GM12878 (cell line): ENCODE measurements around the gene WWTR1. TPM values are rescaled to one million over a fixed set of nuclear protein-coding genes. Genes with fewer than 3 reads are reported as not detected.
A peak's percentile ranks its signal among the peaks of the same experiment; 100 is the strongest.

ENCODE experiments used
- ATAC-seq: fragments of 200-7000 bp; cut with Tn5 transposase; 3 replicates; pipeline ENCODE4 v1.9.1; 2020; ENCODE audit warnings: mild to moderate bottlenecking, moderate library complexity
- BruUV-seq: library from RNA; stranded (reverse); fragments of 400-500 nt; replicated peaks from 2 replicates; lab custom pipeline; 2021; lab: Mats Ljungman, UMichigan
- CTCF ChIA-PET: fragments of 300-600 bp; sonication (Branson Sonifier 250); formaldehyde crosslinking; extraction: SDS; loops from one replicate; lab custom pipeline; 2021; ENCODE audit warnings: inconsistent platforms; lab: Yijun Ruan, JAX
- POLR2A ChIA-PET: fragments of 350-600 bp; formaldehyde crosslinking; extraction: SDS; loops from one replicate; lab custom pipeline; 2021; ENCODE audit warnings: inconsistent platforms; lab: Charles Lee
- RAD21 ChIA-PET: fragments of 300-600 bp; sonication (Branson Sonifier 250); formaldehyde crosslinking; loops from one replicate; lab custom pipeline; 2023; ENCODE audit warnings: antibody characterized with exemption; ENCODE audit not compliant: unreplicated experiment; lab: Charles Lee
- SMC1A ChIA-PET: fragments of 300-600 bp; sonication (Branson Sonifier 250); formaldehyde crosslinking; loops from one replicate; lab custom pipeline; 2023; ENCODE audit not compliant: unreplicated experiment, uncharacterized antibody; lab: Charles Lee
- DNase-seq: peaks from one replicate; pipeline ENCODE4 v3.0.0-alpha.2; 2011; ENCODE audit warnings: low read depth, low spot score
- FAIRE-seq: peaks from 3 replicates; lab custom pipeline; 2011; peaks lifted over from hg19 to GRCh38; lab: Jason Lieb, UNC
- H2AFZ ChIP-seq: 2 replicates; pipeline ENCODE4 v1.6.0; 2011; ENCODE audit warnings: low read depth, low read length, control low read depth; ENCODE audit not compliant: control insufficient read depth
- H3K27ac ChIP-seq: 2 replicates; pipeline ENCODE4 v1.5.1; 2011; ENCODE audit warnings: control low read depth; ENCODE audit not compliant: control insufficient read depth, insufficient read depth
- H3K27me3 ChIP-seq, 2 experiments: replicated peaks in 1 of 2; 2 replicates each; pipeline versions ENCODE4 v1.6.0 to v1.6.1; 2011; ENCODE audit warnings: low read length in 1 of 2; ENCODE audit not compliant: control insufficient read depth in 2 of 2, insufficient read depth in 2 of 2
- H3K36me3 ChIP-seq, 2 experiments: 2 replicates each; pipeline ENCODE4 v1.5.1; 2011; ENCODE audit warnings: low read length in 1 of 2; ENCODE audit not compliant: control insufficient read depth in 2 of 2, insufficient read depth in 2 of 2
- H3K4me1 ChIP-seq: 2 replicates; pipeline ENCODE4 v1.6.1; 2011; ENCODE audit warnings: mild to moderate bottlenecking, low read length, moderate library complexity, mixed read lengths; ENCODE audit not compliant: control insufficient read depth, insufficient read depth
- H3K4me2 ChIP-seq: 2 replicates; pipeline ENCODE4 v1.6.0; 2011; ENCODE audit warnings: control low read depth; ENCODE audit not compliant: control insufficient read depth, insufficient read depth
- H3K4me3 ChIP-seq: fragments of 200-600 bp; sonication (generic); 2 replicates; pipeline ENCODE4 v1.5.1; 2016
- H3K79me2 ChIP-seq: 2 replicates; pipeline ENCODE4 v1.6.0; 2011; ENCODE audit warnings: low read length; ENCODE audit not compliant: control insufficient read depth, insufficient read depth
- H3K9ac ChIP-seq: 2 replicates; pipeline ENCODE4 v1.8.0; 2011; ENCODE audit warnings: low read length, control low read depth, mixed read lengths; ENCODE audit not compliant: control insufficient read depth, insufficient read depth
- H3K9me3 ChIP-seq: replicated peaks from 3 replicates; pipeline ENCODE4 v1.5.1; 2011; ENCODE audit warnings: mild to moderate bottlenecking, low read length; ENCODE audit not compliant: control insufficient read depth, insufficient read depth
- H4K20me1 ChIP-seq: 2 replicates; pipeline ENCODE4 v1.6.0; 2011; ENCODE audit not compliant: control insufficient read depth, insufficient read depth
- ATF7 ChIP-seq: fragments of 450-650 bp; IDR thresholded peaks from 2 replicates; pipeline ENCODE4 v1.6.1; 2016; ENCODE audit warnings: low read depth, mild to moderate bottlenecking
- BACH1 ChIP-seq: fragments of 450-650 bp; IDR thresholded peaks from 2 replicates; pipeline ENCODE4 v1.6.1; 2017; ENCODE audit warnings: mild to moderate bottlenecking, borderline replicate concordance
- BCL11A ChIP-seq: IDR thresholded peaks from 2 replicates; pipeline ENCODE4 v1.6.1; 2011; ENCODE audit warnings: low read depth, low read length
- CBX3 ChIP-seq: fragments of 200-600 bp; sonication (generic); IDR thresholded peaks from 2 replicates; pipeline ENCODE4 v1.6.1; 2016; ENCODE audit warnings: low read depth, borderline replicate concordance
- FOS ChIP-seq: IDR thresholded peaks from 3 replicates; pipeline ENCODE4 v1.6.1; 2011; ENCODE audit warnings: borderline replicate concordance; ENCODE audit not compliant: insufficient read length; ENCODE audit errors: extremely low read depth
- HDAC6 ChIP-seq: fragments of 200-600 bp; sonication (generic); IDR thresholded peaks from one replicate; pipeline ENCODE4 v1.8.0; 2017; ENCODE audit warnings: antibody characterized with exemption; ENCODE audit not compliant: unreplicated experiment
- IRF5 ChIP-seq: fragments of 450-650 bp; IDR thresholded peaks from 2 replicates; pipeline ENCODE4 v1.6.1; 2017; ENCODE audit warnings: borderline replicate concordance
- JUND ChIP-seq: IDR thresholded peaks from 2 replicates; pipeline ENCODE4 v1.6.1; 2012; ENCODE audit warnings: low read depth, mild to moderate bottlenecking, low read length, improper control_type of control experiment, moderate library complexity
- MEF2A ChIP-seq: IDR thresholded peaks from 2 replicates; pipeline ENCODE4 v1.6.1; 2011; ENCODE audit warnings: low read depth, mild to moderate bottlenecking, low read length, moderate library complexity; ENCODE audit not compliant: insufficient read depth
- NFIC ChIP-seq: IDR thresholded peaks from 2 replicates; pipeline ENCODE4 v1.6.1; 2012; ENCODE audit warnings: low read depth, mild to moderate bottlenecking, inconsistent platforms, low read length, moderate library complexity
- NFXL1 ChIP-seq: fragments of 450-650 bp; IDR thresholded peaks from 2 replicates; pipeline ENCODE4 v1.6.1; 2017; ENCODE audit warnings: antibody characterized with exemption, mild to moderate bottlenecking, borderline replicate concordance
- NFYB ChIP-seq: IDR thresholded peaks from 2 replicates; pipeline ENCODE4 v1.6.1; 2011; ENCODE audit warnings: low read depth, mild to moderate bottlenecking, low read length, improper control_type of control experiment, moderate library complexity; ENCODE audit not compliant: insufficient read depth
- NR2C1 ChIP-seq: fragments of 450-650 bp; IDR thresholded peaks from 2 replicates; pipeline ENCODE4 v1.6.1; 2017; ENCODE audit warnings: antibody characterized with exemption, mild to moderate bottlenecking, moderate library complexity
- PAX5 ChIP-seq: IDR thresholded peaks from 2 replicates; pipeline ENCODE4 v1.6.1; 2011; ENCODE audit warnings: low read depth, low read length, borderline replicate concordance
- PAX8 ChIP-seq: fragments of 450-650 bp; IDR thresholded peaks from 2 replicates; pipeline ENCODE4 v1.6.1; 2017; ENCODE audit warnings: mild to moderate bottlenecking, moderate library complexity
- PKNOX1 ChIP-seq: fragments of 450-650 bp; IDR thresholded peaks from 2 replicates; pipeline ENCODE4 v1.6.1; 2016; ENCODE audit warnings: mild to moderate bottlenecking
- PML ChIP-seq: IDR thresholded peaks from 2 replicates; pipeline ENCODE4 v1.6.1; 2012; ENCODE audit warnings: low read length, inconsistent platforms
- RBBP5 ChIP-seq: fragments of 200-600 bp; sonication (generic); conservative IDR thresholded peaks from 2 replicates; pipeline ENCODE4 v1.6.1; 2016
- SP1 ChIP-seq: IDR thresholded peaks from one replicate; pipeline ENCODE4 v1.6.1; 2011; ENCODE audit warnings: low read depth, low read length
- SUZ12 ChIP-seq: fragments of 200-600 bp; sonication (generic); IDR thresholded peaks from one replicate; pipeline ENCODE4 v1.6.1; 2018; ENCODE audit warnings: antibody characterized with exemption, mild to moderate bottlenecking; ENCODE audit not compliant: unreplicated experiment
- TARDBP ChIP-seq: IDR thresholded peaks from 2 replicates; pipeline ENCODE4 v1.6.1; 2016; ENCODE audit warnings: borderline replicate concordance
- TBL1XR1 ChIP-seq: IDR thresholded peaks from 2 replicates; pipeline ENCODE4 v1.6.1; 2012; ENCODE audit warnings: low read depth, low read length, improper control_type of control experiment
- ZBED1 ChIP-seq: IDR thresholded peaks from 2 replicates; pipeline ENCODE4 v1.6.1; 2016; ENCODE audit warnings: borderline replicate concordance
- ZNF207 ChIP-seq: fragments of 450-650 bp; IDR thresholded peaks from 2 replicates; pipeline ENCODE4 v1.6.1; 2014; ENCODE audit warnings: antibody characterized with exemption, mild to moderate bottlenecking, borderline replicate concordance
- ZNF217 ChIP-seq: fragments of 450-650 bp; IDR thresholded peaks from 2 replicates; pipeline ENCODE4 v1.6.1; 2017; ENCODE audit warnings: antibody characterized with exemption, mild to moderate bottlenecking
- WGBS: methylation state at CpG from one replicate; pipeline ENCODE4 v1.1.6; 2016; ENCODE audit warnings: low lambda C conversion rate; ENCODE audit not compliant: insufficient replicate concordance, insufficient coverage; ENCODE audit errors: missing lambda C conversion rate; 5-methylcytosine and 5-hydroxymethylcytosine counted together
- in situ Hi-C: fragments of 300-500 bp; cut with MboI; formaldehyde crosslinking; loops from 9 replicates; pipeline ENCODE4 v1.14.3; 2018; ENCODE audit warnings: mixed read lengths
- intact Hi-C: fragments of 100-400 bp; cut with micrococcal nuclease; formaldehyde crosslinking; loops from one replicate; pipeline ENCODE4 v1.14.2; 2022; ENCODE audit not compliant: unreplicated experiment
- polyA plus RNA-seq, 11 experiments: library from polyadenylated mRNA; depleted of rRNA in 4 of 11; unstranded in 6 of 11; stranded (reverse) in 5 of 11; fragments of >200 nt; fragmentation: Nextera tagmentation in 4 of 11; fragmentation: Illumina TruSeq in 1 of 11; extraction: Ambion mirVana in 4 of 11; extraction: Trizol in 1 of 11; gene quantifications; 1 replicate in 1 of 11; 2 replicates in 10 of 11; pipeline versions ENCODE4 v1.2.1 to v1.2.3, GENCODE V29; 2011 to 2016; ENCODE audit warnings: inconsistent platforms in 2 of 11, missing spikeins in 2 of 11, low read depth in 1 of 11
- total RNA-seq, 4 experiments: library from RNA; depleted of rRNA in 3 of 4; stranded (reverse); fragments of >200 nt in 3 of 4; fragmentation: Illumina TruSeq in 1 of 4; extraction: Trizol in 1 of 4; gene quantifications; 2 replicates each; pipeline versions ENCODE4 v1.2.1 to v1.2.3, GENCODE V29; 2013 to 2021

Gene WWTR1
- total and polyA plus RNA-seq, 10 of the 15 experiments (the other 5 are each of a cell fraction or from before 2014, with no cell fraction given): 2.5 to 18.5 (median 5.8) TPM

- 49% methylated on average over 5 of the region's 5 CpGs for WGBS
- ChIA-PET CTCF (interaction anchor here (0.7 to 4.0 kb wide), 7 partner anchors 12 to 96 kb away, joined by 3 to 14 read pairs (median 5); partner anchors contain the start of gene WWTR1), RAD21 (interaction anchor here (0.5 to 4.0 kb wide), 12 partner anchors 10 to 107 kb away, joined by 3 to 17 read pairs (median 6); partner anchors contain the start of gene WWTR1), POLR2A (interaction anchor here (0.8 to 2.2 kb wide), 5 partner anchors 12 to 41 kb away, joined by 3 to 21 read pairs (median 5); no protein-coding TSS in a partner anchor), SMC1A (interaction anchor here (0.7 to 4.5 kb wide), 14 partner anchors 10 to 391 kb away, joined by 3 to 53 read pairs (median 4); partner anchors contain the start of gene WWTR1)
- in situ Hi-C loops: no loop called here
- no peak for DNase-seq
- H3K27me3 ChIP-seq: no peaks in the 10 kb centered on the region
- peaks cover 6% of the 10 kb centered on the region for H3K79me2 ChIP-seq
- H4K20me1 ChIP-seq: no peaks in the 10 kb centered on the region
- H3K36me3 ChIP-seq: no peaks in the 10 kb centered on the region; a peak in 1 of 4 replicates
- no peak overlapping the region for H3K9ac ChIP-seq
- intact Hi-C loops: loop anchor here (2.0 to 5.0 kb wide), 2 partner anchors 33 to 39 kb away; no protein-coding TSS in a partner anchor
- H3K4me2 ChIP-seq: peak overlapping the region; percentile 30; the same call in 1 of the 2 replicates
- no peaks in the 10 kb centered on the region for H3K9me3 ChIP-seq
- no peak overlapping the region for H2AFZ ChIP-seq
- no peak overlapping the region for H3K4me3 ChIP-seq
- H3K27ac ChIP-seq: no peak overlapping the region
- ATAC-seq: peak; percentile 89
- no TSS peak for BruUV-seq
- peaks cover 14% of the 10 kb centered on the region for H3K4me1 ChIP-seq
- no peak for FAIRE-seq
- no peak for TF ChIP-seq BACH1
- TF ChIP-seq CBX3: no peak
- 0 out of 2 replicates have a peak, but pooled peaks have one; percentile 24 for TF ChIP-seq MEF2A
- no peak for TF ChIP-seq PAX8
- TF ChIP-seq PAX5: no peak
- peak; percentile 58; the same call in 1 of the 2 replicates for TF ChIP-seq NFIC
- no peak for TF ChIP-seq JUND
- no peak for TF ChIP-seq HDAC6
- TF ChIP-seq ATF7: no peak
- TF ChIP-seq ZNF217: no peak
- TF ChIP-seq ZBED1: no peak
- TF ChIP-seq BCL11A: no peak
- TF ChIP-seq NFYB: no peak
- no peak for TF ChIP-seq ZNF207
- TF ChIP-seq TARDBP: no peak
- no peak for TF ChIP-seq FOS
- no peak for TF ChIP-seq PML
- TF ChIP-seq NR2C1: no peak
- no peak for TF ChIP-seq PKNOX1
- no peak for TF ChIP-seq SUZ12
- TF ChIP-seq NFXL1: no peak
- TF ChIP-seq IRF5: no peak
- TF ChIP-seq TBL1XR1: no peak
- TF ChIP-seq RBBP5: no peak
- TF ChIP-seq SP1: no peak
These were observed 36.4 kb downstream of the WWTR1 start for GRCh38 chr3:149621218-149622005.
